Colon (tissue), 2 donors: Measurements from ENCODE around the gene HABP2.

ENCODE experiments used
- FAIRE-seq: peaks from 2 replicates; lab custom pipeline; 2012; peaks lifted over from hg19 to GRCh38; lab: Jason Lieb, UNC
- donor health status: control.
- donor health status: control.

HABP2 gene

GRCh38 chr10:113557903-113558321, 5.1 kb downstream of the HABP2 start:
- FAIRE-seq, result no peak

DNA sequence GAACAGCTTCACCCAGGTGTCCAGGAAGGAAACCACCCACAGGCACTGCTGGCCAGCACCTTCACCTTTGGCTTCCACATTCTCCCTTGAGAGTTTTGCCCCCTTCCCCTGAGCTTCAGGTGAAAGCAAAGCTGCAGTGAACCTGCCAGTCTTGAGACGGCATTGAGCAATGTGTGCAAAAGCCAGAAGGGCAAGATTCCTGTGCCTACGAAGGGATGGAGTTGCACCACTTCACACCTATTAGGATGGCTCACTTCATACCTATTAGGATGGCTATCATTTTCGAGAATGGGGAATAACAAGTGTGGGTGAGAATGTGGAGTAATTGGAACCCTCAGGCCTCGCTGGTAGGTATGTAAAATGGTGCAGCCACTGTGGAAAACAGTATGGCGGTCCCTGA, 7.2 kb downstream of the HABP2 start:
- FAIRE-seq, result no peak

DNA sequence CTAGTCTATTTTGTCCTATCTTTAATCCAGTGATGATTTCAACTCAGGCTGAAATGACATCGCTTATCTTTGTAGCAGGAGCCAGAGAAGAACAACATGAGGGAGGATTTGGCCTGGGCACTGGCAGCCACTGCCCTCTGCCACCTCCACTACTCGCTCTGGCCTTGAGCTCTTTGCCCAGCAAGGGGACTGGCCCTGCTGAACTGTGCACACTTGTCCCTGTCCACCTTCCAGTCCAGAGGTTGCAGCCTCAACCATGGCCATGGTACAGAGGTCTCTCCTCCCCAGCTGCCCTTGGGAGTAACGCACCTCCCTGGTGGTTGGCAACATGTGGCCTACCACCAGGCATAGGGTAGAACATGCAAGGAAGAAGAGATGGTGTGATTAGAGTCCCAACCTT, 8.4 kb downstream of the HABP2 start:
- no peak for FAIRE-seq

DNA sequence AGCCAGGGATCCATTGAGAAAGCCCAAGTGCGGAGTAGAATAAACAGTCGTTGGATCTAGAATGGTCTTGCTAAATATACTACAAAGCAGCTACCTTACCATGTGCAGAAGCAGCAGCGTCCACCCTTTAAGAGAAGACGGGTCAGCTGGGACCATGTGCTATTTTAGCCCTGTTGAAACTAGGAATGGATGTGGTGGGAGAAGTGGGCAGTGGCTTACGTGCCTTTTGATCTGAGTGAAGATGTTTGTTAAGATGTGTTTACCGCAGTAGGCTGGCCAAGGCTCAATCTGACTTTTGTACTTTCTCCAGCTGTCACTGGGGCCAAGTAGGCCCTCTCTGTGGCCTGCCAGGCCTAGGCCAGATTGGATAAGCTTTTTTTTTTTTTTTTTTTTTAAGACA, 9.2 kb downstream of the HABP2 start:
- no peak for FAIRE-seq

GRCh38 chr10:113562704-113563103, 9.9 kb downstream of the HABP2 start:
- FAIRE-seq, result no peak

DNA sequence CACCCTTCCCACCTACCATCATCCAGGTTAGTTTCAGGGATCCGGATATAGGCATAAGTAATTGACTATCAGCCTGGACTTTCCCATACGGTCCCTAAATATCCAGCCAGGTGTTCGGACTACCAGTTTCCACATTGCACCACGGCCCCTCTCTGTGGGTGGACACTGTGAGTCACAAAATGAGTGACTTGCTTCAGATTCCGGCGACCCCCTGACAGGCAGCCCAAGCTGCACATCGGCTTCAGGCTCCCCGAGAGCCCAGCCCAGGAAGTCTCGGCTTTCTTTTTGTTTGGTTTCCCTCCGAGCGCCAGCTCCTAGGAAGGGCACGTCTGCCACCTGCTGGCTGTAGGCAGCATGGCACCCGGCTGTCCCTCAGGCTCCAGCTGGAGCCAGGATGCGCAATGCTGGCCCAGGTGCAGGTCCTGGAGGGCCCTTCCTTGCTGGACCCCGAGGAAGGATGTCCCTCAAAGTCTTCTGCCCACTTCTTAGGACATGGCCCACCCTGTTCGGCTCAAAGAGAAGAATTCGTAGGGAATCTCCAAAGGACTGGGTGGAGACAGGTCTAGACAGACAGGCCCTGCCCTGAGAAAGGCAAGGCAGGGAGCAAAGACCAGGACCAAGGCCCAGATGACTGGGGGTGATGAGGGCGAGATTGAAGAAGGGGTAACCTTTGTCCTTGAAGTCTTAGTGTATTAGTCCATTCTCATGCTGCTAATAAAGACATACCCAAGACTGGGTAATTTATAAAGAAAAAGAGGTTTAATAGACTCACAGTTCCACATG, 10.6 kb downstream of the HABP2 start:
- FAIRE-seq, result no peak

DNA sequence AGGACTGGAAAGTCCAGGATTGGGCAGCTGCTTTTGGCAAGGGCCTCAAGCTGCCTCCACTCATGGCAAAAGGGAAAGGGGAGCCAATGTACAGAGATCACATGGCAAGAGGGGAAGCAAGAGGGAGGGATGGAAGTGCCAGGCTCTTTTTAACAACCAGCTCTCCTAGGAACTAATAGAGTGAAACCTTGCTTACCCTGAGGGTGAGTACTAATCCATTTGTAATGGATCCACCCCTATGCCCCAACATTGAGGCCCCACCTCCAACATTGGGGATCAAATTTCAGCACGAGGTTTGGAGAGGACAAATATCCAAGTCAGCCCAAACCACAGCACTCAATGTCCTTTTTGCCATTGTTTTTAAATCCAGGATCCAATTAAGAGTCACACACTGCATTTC, 12.5 kb downstream of the HABP2 start:
- no peak for FAIRE-seq

- FAIRE-seq, result no peak
These were observed 14.0 kb downstream of the HABP2 start for GRCh38 chr10:113566888-113567287.

DNA sequence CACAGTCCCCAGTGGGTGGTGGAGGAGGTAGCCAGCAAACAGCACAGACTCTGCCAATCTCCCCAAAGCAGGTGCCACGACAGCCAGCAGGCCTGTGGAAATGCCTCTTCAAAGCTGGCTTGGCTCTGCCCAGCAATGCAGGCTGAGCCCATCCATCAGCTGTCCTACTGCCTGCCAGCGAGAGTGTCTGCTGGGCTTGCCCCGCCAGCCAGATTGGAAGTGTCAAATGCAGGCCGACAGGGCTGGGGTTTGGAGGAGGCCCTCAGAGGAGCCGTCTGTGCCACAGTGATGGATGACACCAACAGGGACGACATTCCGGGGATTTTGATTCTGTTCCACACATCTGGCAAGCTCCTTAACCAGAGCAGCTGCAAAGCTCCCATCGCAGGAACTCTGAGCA, 16.7 kb downstream of the HABP2 start:
- no peak for FAIRE-seq

- no peak for FAIRE-seq
These were observed 19.9 kb downstream of the HABP2 start for GRCh38 chr10:113572520-113573290.

- no peak for FAIRE-seq
These were observed 20.5 kb downstream of the HABP2 start for GRCh38 chr10:113573368-113573767.

DNA sequence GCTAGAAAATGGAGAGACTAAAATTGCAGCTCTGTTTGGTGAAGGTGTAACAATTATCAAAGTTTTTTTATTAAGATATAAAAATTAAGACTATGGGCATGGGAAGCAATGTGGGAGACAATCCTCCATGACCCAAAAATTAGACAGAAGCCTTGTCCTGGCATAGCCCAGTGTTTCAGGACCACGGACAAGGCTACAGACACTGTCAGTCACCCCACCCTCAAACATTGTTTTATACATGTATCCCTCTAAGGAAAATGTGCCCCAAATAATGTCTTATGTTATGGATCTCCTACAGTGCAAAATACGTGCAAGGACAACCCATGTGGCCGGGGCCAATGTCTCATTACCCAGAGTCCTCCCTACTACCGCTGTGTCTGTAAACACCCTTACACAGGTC, 24.0 kb downstream of the HABP2 start:
- FAIRE-seq, result no peak

GRCh38 chr10:113578773-113579172, 25.9 kb downstream of the HABP2 start:
- FAIRE-seq, result no peak

DNA sequence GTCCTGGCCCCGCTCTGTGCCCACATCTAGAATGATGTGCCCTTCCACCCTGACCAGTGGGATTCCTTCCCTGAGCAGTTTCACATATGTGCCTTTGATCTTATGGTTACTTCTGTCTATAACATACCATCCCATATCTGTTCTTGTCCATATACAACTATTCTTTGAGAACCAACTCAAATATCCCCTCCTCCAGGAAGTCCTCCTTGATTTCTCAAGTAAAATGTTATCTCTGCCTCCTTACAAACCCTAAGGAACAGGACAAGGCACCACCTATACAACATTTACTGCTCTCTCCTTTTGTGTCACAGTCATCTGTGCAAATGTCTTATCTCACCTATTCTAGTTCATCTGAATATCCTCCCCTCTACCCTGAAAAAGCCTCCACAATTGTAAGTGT, 28.2 kb downstream of the HABP2 start:
- no peak for FAIRE-seq

GRCh38 chr10:113583571-113583970, 30.7 kb downstream of the HABP2 start:
- FAIRE-seq, result no peak

GRCh38 chr10:113585949-113586348, 33.1 kb downstream of the HABP2 start:
- FAIRE-seq, result no peak

DNA sequence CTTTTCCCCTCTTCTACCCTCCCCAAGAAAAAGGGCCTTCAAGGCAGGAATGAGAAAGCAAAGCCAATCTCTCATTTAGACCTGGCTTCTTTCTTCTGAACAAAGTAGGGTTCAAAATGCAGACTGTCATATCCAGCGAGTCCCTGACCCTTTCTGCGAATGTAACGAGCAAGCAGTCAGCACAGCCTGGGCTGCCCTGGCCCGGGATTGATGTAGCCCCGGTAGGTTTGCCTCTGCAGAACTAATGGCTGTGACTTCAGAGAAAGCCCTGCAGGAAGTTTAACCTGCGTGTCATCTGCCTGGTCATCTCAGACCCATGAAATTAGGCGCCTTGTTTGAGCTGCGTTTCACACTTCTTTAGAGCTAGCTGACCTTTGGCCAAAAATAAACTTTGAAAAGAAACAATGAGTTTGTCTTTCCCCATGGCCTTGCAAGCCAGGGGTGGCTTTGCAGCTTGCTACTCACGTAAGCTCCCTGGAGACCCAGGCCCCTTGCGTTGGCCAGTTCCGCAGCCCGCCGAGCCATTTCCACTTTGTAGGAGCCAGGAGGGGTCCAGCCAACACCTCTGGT, 36.4 kb downstream of the HABP2 start:
- FAIRE-seq, result no peak

- FAIRE-seq, result no peak
These were observed 37.7 kb downstream of the HABP2 start for GRCh38 chr10:113590581-113590980.

- FAIRE-seq, result no peak
These were observed 39.5 kb downstream of the HABP2 start for GRCh38 chr10:113592380-113592779.

- no peak for FAIRE-seq
These were observed 41.8 kb downstream of the HABP2 start for GRCh38 chr10:113594652-113595051.

DNA sequence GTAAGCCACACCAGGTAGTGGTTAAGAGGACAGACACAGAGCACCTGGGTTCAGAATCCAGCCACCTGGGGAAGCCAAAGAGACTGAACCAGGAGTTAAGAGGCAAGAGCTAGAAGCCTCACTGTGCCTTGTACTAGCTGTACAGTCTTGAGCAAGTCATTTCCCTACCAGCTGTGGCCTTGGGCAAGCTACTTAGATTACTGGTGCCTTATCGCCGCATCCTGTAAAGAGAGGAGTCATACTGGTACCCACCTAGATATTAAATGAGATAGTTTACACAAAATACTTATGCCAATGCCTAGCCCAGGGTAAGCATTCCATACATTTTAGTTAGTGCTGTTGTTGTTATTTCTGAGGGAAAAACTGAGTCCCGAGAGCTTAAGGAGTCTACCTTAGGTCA, 47.7 kb downstream of the HABP2 start:
- no peak for FAIRE-seq

- no peak for FAIRE-seq
These were observed 50.4 kb downstream of the HABP2 start for GRCh38 chr10:113603057-113603777.

DNA sequence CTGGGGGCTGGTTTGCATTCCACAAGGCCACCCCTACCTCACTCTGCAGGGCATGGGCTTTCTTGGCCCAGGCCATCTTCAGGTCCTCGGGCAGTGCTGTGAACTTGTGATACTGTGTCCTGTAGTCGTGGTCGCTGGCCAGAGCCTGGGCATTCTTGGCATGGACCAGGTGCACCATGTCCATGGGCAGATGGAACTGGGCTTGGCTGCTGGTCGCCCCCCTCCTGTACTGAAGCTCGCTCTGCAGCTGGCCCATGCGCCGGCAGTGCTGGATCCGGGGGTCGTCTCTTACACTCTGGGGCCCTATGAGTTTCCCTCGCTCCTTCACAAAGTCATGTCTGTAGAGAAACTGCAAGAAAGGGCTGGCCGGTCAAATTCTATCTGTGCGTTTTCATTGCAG, 51.7 kb downstream of the HABP2 start:
- FAIRE-seq, result no peak
